ENCODE data around the gene CEACAM5.

GRCh38 chr19:41734156-41734555, 25.7 kb downstream of the CEACAM5 start:
- TF ChIP-seq CTCF (IDR thresholded peaks at IDR 0.05; ENCODE audit: insufficient read depth, low read length, poor library complexity, severe bottlenecking) = no peak
- no peak for TF ChIP-seq EZH2phosphoT487 (conservative IDR thresholded peaks at IDR 0.05; ENCODE audit: low read length)
